ENCODE results near the gene B3GALT4. TPM values are rescaled to one million over a fixed set of nuclear protein-coding genes. Genes with fewer than 3 reads are reported as not detected.

The B3GALT4 gene
- total and polyA plus RNA-seq, 2 of the 13 experiments (the other 11 are each of a cell fraction or from before 2014, with no cell fraction given), result 0.04 to 0.27 TPM

DNA sequence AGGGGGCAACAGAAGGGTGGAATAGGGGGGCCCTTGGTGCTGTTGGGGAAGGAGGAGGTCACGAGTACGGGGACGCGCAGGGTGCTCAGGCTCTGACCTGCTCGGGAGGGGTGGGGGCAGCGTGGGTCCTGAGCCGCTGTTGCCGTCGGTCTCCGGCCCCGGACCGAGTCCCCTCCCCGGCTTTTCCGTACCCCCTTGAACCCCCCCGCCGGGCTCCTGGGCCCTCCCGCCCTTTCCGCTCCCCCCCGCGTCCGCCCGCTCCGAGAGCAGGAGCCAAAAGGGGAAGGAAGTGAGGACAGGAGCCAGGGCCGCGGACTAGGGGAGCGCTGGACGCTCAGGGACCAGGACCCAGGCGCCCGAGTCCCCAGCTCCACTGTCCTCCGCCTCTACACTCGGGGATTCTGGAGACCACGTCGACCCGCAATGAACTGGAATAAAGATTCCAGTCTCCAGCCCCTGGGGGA lies 21.9 kb downstream of the B3GALT4 start, which contains the start of gene RGL2 (continued):
- TF ChIP-seq ELK4 (CRISPR knock-in tag; IDR thresholded peaks at IDR 0.05; ENCODE audit: borderline replicate concordance) (no peak), ZFP41 (CRISPR knock-in tag; IDR thresholded peaks at IDR 0.05; ENCODE audit: borderline replicate concordance) (peak; percentile 68; the same call in 1 of the 2 replicates), SUZ12 (IDR thresholded peaks at IDR 0.05; ENCODE audit: low read depth, low read length) (no peak), ZNF501 (CRISPR knock-in tag; IDR thresholded peaks at IDR 0.05) (no peak), PHB2 (IDR thresholded peaks at IDR 0.05; ENCODE audit: partially characterized antibody) (no peak), BRD4 (CRISPR knock-in tag; IDR thresholded peaks at IDR 0.05) (peak; percentile 31; the same call in 1 of the 2 replicates), MEIS2 (CRISPR knock-in tag; IDR thresholded peaks at IDR 0.05) (peak; percentile 8; the same call in 1 of the 2 replicates), ZNF17 (CRISPR knock-in tag; IDR thresholded peaks at IDR 0.05) (no peak), FOXA3 (CRISPR knock-in tag; IDR thresholded peaks at IDR 0.05) (no peak), PHF20 (CRISPR knock-in tag; IDR thresholded peaks at IDR 0.05) (no peak), ZNF788 (CRISPR knock-in tag; IDR thresholded peaks at IDR 0.05; ENCODE audit: borderline replicate concordance) (no peak), ZNF781 (CRISPR knock-in tag; IDR thresholded peaks at IDR 0.05; ENCODE audit: borderline replicate concordance, not compliant biosample characterization) (no peak), ZSCAN30 (CRISPR knock-in tag; IDR thresholded peaks at IDR 0.05) (no peak), MAZ (IDR thresholded peaks at IDR 0.05; ENCODE audit: borderline replicate concordance, low read depth, low read length) (no peak; the same call in 1 of the 2 replicates), MAZ (CRISPR knock-in tag; IDR thresholded peaks at IDR 0.05; ENCODE audit: low read depth) (no peak), ZBTB34 (CRISPR knock-in tag; IDR thresholded peaks at IDR 0.05) (0 out of 2 replicates have a peak, but pooled peaks have one; percentile 11), KLF13 (CRISPR knock-in tag; IDR thresholded peaks at IDR 0.05) (0 out of 2 replicates have a peak, but pooled peaks have one; percentile 38), SMYD3 (CRISPR knock-in tag; IDR thresholded peaks at IDR 0.05) (no peak), ZNF773 (CRISPR knock-in tag; IDR thresholded peaks at IDR 0.05; ENCODE audit: borderline replicate concordance) (0 out of 2 replicates have a peak, but pooled peaks have one; percentile 14)
- TF ChIP-seq, protein P1, sequence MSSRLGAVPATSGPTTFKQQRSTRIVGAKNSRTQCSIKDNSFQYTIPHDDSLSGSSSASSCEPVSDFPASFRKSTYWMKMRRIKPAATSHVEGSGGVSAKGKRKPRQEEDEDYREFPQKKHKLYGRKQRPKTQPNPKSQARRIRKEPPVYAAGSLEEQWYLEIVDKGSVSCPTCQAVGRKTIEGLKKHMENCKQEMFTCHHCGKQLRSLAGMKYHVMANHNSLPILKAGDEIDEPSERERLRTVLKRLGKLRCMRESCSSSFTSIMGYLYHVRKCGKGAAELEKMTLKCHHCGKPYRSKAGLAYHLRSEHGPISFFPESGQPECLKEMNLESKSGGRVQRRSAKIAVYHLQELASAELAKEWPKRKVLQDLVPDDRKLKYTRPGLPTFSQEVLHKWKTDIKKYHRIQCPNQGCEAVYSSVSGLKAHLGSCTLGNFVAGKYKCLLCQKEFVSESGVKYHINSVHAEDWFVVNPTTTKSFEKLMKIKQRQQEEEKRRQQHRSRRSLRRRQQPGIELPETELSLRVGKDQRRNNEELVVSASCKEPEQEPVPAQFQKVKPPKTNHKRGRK (CRISPR knock-in tag; IDR thresholded peaks at IDR 0.05), result 0 out of 2 replicates have a peak, but pooled peaks have one; percentile 42
- TF ChIP-seq, protein P2, sequence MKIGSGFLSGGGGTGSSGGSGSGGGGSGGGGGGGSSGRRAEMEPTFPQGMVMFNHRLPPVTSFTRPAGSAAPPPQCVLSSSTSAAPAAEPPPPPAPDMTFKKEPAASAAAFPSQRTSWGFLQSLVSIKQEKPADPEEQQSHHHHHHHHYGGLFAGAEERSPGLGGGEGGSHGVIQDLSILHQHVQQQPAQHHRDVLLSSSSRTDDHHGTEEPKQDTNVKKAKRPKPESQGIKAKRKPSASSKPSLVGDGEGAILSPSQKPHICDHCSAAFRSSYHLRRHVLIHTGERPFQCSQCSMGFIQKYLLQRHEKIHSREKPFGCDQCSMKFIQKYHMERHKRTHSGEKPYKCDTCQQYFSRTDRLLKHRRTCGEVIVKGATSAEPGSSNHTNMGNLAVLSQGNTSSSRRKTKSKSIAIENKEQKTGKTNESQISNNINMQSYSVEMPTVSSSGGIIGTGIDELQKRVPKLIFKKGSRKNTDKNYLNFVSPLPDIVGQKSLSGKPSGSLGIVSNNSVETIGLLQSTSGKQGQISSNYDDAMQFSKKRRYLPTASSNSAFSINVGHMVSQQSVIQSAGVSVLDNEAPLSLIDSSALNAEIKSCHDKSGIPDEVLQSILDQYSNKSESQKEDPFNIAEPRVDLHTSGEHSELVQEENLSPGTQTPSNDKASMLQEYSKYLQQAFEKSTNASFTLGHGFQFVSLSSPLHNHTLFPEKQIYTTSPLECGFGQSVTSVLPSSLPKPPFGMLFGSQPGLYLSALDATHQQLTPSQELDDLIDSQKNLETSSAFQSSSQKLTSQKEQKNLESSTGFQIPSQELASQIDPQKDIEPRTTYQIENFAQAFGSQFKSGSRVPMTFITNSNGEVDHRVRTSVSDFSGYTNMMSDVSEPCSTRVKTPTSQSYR (CRISPR knock-in tag; IDR thresholded peaks at IDR 0.05; ENCODE audit: borderline replicate concordance), result peak; percentile 53; the same call in 1 of the 2 replicates
- TF ChIP-seq, protein P3, sequence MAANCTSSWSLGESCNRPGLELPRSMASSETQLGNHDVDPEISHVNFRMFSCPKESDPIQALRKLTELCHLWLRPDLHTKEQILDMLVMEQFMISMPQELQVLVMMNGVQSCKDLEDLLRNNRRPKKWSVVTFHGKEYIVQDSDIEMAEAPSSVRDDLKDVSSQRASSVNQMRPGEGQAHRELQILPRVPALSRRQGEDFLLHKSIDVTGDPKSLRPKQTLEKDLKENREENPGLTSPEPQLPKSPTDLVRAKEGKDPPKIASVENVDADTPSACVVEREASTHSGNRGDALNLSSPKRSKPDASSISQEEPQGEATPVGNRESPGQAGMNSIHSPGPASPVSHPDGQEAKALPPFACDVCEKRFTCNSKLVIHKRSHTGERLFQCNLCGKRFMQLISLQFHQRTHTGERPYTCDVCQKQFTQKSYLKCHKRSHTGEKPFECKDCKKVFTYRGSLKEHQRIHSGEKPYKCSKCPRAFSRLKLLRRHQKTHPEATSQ (CRISPR knock-in tag; IDR thresholded peaks at IDR 0.05; ENCODE audit: borderline replicate concordance), result 0 out of 2 replicates have a peak, but pooled peaks have one; percentile 3
